Psoas muscle (tissue), 8 donors: Measurements from ENCODE around the gene FAM131A. TPM values are rescaled to one million over a fixed set of nuclear protein-coding genes. Genes with fewer than 3 reads are reported as not detected.

ENCODE experiments used
- ATAC-seq, 4 donors: fragments of 200-7000 bp; cut with Tn5 transposase; one replicate each; pipeline ENCODE4 v1.9.1; 2020; ENCODE audit warnings: moderate library complexity in 3 of 4, mild to moderate bottlenecking in 2 of 4
- DNase-seq, 2 donors: peaks; one replicate each; pipeline ENCODE4 v3.0.0-alpha.2; 2020
- H3K27ac ChIP-seq: fragments of 200-600 bp; one replicate; pipeline ENCODE4 v1.8.0; 2022
- H3K27me3 ChIP-seq, 3 donors: fragments of 200-600 bp in 1 of 3; one replicate each; pipeline versions ENCODE4 v1.6.1 to v1.8.0; 2013 to 2022; ENCODE audit warnings: low read length in 2 of 3, mild to moderate bottlenecking in 2 of 3, moderate library complexity in 1 of 3; ENCODE audit not compliant: insufficient read depth in 3 of 3
- H3K36me3 ChIP-seq, 2 donors: fragments of 200-600 bp in 1 of 2; one replicate each; pipeline versions ENCODE4 v1.6.1 to v1.8.0; 2013 to 2022; ENCODE audit warnings: low read depth in 1 of 2, mild to moderate bottlenecking in 1 of 2, moderate library complexity in 1 of 2; ENCODE audit not compliant: insufficient read depth in 1 of 2
- H3K4me1 ChIP-seq: fragments of 200-600 bp; one replicate; pipeline ENCODE4 v1.8.0; 2022
- H3K4me3 ChIP-seq: fragments of 200-600 bp; one replicate; pipeline ENCODE4 v1.8.0; 2022; ENCODE audit warnings: mild to moderate bottlenecking
- H3K9me3 ChIP-seq: fragments of 200-600 bp; one replicate; pipeline ENCODE4 v1.8.0; 2022
- WGBS, 3 donors: extraction: QIAGEN DNeasy Blood & Tissue Kit; methylation state at CpG; one replicate each; pipeline versions ENCODE4 v1.1.6 to v1.1.7; 2013; 5-methylcytosine and 5-hydroxymethylcytosine counted together
- intact Hi-C, 2 donors: fragments of 100-400 bp; cut with DNase I; formaldehyde crosslinking; loops; one replicate each; pipeline versions ENCODE4 v1.11.0 to v1.14.2; 2022
- long read RNA-seq, 2 donors: library from polyadenylated mRNA; unstranded; transcript quantifications; one replicate each; pipeline ENCODE4 v2.0.0, GENCODE V29; 2021
- polyA plus RNA-seq, 3 donors: library from polyadenylated mRNA; stranded (reverse); fragments of 200-250 nt; gene quantifications; one replicate each; pipeline ENCODE4 v1.2.3, GENCODE V29; 2013
- total RNA-seq, 4 donors: library from RNA; stranded (reverse); fragmentation: NEBNext Ultra II Directional in 2 of 4; extraction: Animal tissue kit (Norgen Biotek cat#: 25700) in 2 of 4; gene quantifications; one replicate each; pipeline versions ENCODE4 v1.2.1 to v1.2.4, GENCODE V29; 2021 to 2023
- TF ChIP-seq, protein P1 (sequence below): fragments of 200-600 bp; IDR thresholded peaks from one replicate; pipeline ENCODE4 v1.8.0; 2022; ENCODE audit warnings: antibody characterized with exemption
- donor health status: healthy with polysubstance abuse.
- donor health status: DM: no; HTN: no; CAD: no; lungs with moderate emphysema.
- donor health status: Bipolar disorder and iron deficiency.
- donor health status: healthy.
- donor health status: DM: yes; HTN: yes; CAD: no.
- donor health status: DM: no; HTN: no; CAD: no.
- donor health status: DM: no; HTN: no; CAD: no.
- donor health status: DM: yes; HTN: yes; CAD: no.

Gene FAM131A, protein sequence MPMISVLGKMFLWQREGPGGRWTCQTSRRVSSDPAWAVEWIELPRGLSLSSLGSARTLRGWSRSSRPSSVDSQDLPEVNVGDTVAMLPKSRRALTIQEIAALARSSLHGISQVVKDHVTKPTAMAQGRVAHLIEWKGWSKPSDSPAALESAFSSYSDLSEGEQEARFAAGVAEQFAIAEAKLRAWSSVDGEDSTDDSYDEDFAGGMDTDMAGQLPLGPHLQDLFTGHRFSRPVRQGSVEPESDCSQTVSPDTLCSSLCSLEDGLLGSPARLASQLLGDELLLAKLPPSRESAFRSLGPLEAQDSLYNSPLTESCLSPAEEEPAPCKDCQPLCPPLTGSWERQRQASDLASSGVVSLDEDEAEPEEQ
- 10 to 100 TPM; 12.6 to 20.3 (median 13.9) TPM for total RNA-seq
- polyA plus RNA-seq = 10 to 100 TPM; 12.9 to 26.8 (median 20.2) TPM
- long read RNA-seq, donor 1, transcript FAM131A-207 (7 exons, 1,335 nt) = major isoform, 9 of 12 reads
- long read RNA-seq, donor 1, partial matches to known transcripts = 1 of 12 reads
- long read RNA-seq, donor 1, other reads (novel, unspliced or antisense) = 2 of 12 reads
- long read RNA-seq, donor 2, transcript FAM131A-207 (7 exons, 1,335 nt) = major isoform, 40 of 59 reads
- long read RNA-seq, donor 2, partial matches to known transcripts = 8 of 59 reads
- long read RNA-seq, donor 2, other reads (novel, unspliced or antisense) = 6 of 59 reads

DNA sequence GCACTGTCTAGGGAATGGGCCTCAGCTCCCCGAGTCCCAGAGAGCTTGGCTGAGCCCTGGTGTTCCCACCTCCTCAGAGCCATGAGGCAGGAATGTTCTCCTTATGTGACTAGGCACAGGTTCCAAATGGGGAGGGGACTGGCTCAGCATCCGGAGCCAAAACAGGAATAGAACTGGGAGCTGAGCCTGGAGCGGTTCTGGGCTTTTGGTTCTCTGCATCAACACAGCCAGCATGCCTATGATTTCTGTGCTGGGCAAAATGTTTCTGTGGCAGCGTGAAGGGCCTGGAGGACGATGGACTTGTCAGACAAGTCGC, at the start of gene FAM131A:
TSS of gene FAM131A (plus strand) at position 202 of the 316 bp plus-strand sequence. CDS start at position 233, 31 bp downstream.
- Histone ChIP-seq H3K4me1 (peaks cover 52% of the 10 kb centered on the region), H3K9me3 (no peaks in the 10 kb centered on the region), H3K27ac (peak within 1 kb of the TSS; percentile 90), H3K27me3 (no peaks in the 10 kb centered on the region), H3K36me3 (peaks cover 0 to 39% of the 10 kb centered on the region in 2 donors), H3K4me3 (peak within 1 kb of the TSS; percentile 79)
- TF ChIP-seq, protein P1, sequence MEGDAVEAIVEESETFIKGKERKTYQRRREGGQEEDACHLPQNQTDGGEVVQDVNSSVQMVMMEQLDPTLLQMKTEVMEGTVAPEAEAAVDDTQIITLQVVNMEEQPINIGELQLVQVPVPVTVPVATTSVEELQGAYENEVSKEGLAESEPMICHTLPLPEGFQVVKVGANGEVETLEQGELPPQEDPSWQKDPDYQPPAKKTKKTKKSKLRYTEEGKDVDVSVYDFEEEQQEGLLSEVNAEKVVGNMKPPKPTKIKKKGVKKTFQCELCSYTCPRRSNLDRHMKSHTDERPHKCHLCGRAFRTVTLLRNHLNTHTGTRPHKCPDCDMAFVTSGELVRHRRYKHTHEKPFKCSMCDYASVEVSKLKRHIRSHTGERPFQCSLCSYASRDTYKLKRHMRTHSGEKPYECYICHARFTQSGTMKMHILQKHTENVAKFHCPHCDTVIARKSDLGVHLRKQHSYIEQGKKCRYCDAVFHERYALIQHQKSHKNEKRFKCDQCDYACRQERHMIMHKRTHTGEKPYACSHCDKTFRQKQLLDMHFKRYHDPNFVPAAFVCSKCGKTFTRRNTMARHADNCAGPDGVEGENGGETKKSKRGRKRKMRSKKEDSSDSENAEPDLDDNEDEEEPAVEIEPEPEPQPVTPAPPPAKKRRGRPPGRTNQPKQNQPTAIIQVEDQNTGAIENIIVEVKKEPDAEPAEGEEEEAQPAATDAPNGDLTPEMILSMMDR = no peak
- 10 to 15% (median 12%) methylated on average over 6 of the region's 6 CpGs for WGBS, 3 donors
- intact Hi-C loops = no loop called here
- peak; percentile 66 to 78 for DNase-seq
- ATAC-seq = peak; percentile 1 to 48 (median 26)

GRCh38 chr3:184289426-184289938, 47.9 kb upstream of the FAM131A start:
- no peaks in the 10 kb centered on the region for H3K36me3 ChIP-seq
- H3K27ac ChIP-seq = no peak overlapping the region
- intact Hi-C loops = loop anchor here (2.0 to 10.0 kb wide), 2 partner anchors 61 to 395 kb away; partner anchors contain the start of gene VWA5B2 (in 1 of the 2)
- no peaks in the 10 kb centered on the region for H3K4me1 ChIP-seq
- TF ChIP-seq, protein P1 = peak; percentile 57
- WGBS, 3 donors = 6 to 10% (median 8%) methylated on average over 10 of the region's 10 CpGs
- ATAC-seq = peak; percentile 65 to 88 (median 82)
- no peaks in the 10 kb centered on the region for H3K27me3 ChIP-seq
- peak; percentile 45 to 71 for DNase-seq
- no peak overlapping the region for H3K4me3 ChIP-seq
- no peaks in the 10 kb centered on the region for H3K9me3 ChIP-seq

GRCh38 chr3:184290331-184290730, 47.1 kb upstream of the FAM131A start:
- 80 to 86% (median 83%) methylated on average over 10 of the region's 10 CpGs for WGBS, 3 donors
- intact Hi-C loops = loop anchor here in 1 of 2 donors (5.0 kb wide), 1 partner anchor 393 kb away; no protein-coding TSS in a partner anchor
- DNase-seq = no peak

DNA sequence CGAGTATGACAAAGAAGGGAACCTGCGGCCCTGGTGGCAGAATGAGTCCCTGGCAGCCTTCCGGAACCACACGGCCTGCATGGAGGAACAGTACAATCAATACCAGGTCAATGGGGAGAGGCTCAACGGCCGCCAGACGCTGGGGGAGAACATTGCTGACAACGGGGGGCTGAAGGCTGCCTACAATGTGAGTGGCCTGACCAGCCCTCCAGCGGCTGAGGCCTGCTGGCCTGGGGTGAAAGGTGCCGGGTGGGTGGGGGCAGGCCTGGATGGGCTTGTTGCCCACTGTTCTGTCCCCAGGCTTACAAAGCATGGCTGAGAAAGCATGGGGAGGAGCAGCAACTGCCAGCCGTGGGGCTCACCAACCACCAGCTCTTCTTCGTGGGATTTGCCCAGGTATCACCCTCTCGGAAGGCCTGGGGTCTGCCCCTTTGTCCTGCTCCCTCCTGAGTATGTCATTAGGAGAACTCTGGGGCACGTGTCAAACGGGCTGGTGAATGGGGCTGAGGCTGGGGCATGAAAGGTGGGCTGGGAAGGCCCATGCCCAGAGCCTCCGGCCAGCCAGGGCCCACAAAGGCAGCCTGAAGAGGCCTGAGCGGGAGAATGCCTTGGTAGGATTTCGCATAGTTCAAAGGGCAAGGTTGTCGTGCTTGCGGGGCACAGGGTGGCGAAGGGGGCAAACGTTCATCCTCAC, 46.2 kb upstream of the FAM131A start:
- intact Hi-C loops = loop anchor here in 1 of 2 donors (5.0 kb wide), 1 partner anchor 394 kb away; no protein-coding TSS in a partner anchor
- no peaks in the 10 kb centered on the region for H3K27me3 ChIP-seq
- H3K27ac ChIP-seq = no peak overlapping the region
- no peaks in the 10 kb centered on the region for H3K36me3 ChIP-seq
- DNase-seq (no peak), ATAC-seq (no peak)
- H3K9me3 ChIP-seq = no peaks in the 10 kb centered on the region
- no peaks in the 10 kb centered on the region for H3K4me1 ChIP-seq
- TF ChIP-seq, protein P1 = no peak
- H3K4me3 ChIP-seq = no peak overlapping the region
- 85 to 88% (median 86%) methylated on average over 22 of the region's 22 CpGs for WGBS, 3 donors

More at GRCh38 chr3:184290331-184290730, 47.1 kb upstream of the FAM131A start:
- no peaks in the 10 kb centered on the region for H3K27me3 ChIP-seq
- no peaks in the 10 kb centered on the region for H3K4me1 ChIP-seq
- H3K9me3 ChIP-seq = no peaks in the 10 kb centered on the region
- H3K4me3 ChIP-seq = no peak overlapping the region
- no peak for ATAC-seq
- TF ChIP-seq, protein P1 = no peak
- H3K27ac ChIP-seq = no peak overlapping the region
- no peaks in the 10 kb centered on the region for H3K36me3 ChIP-seq
